C4-2B (cell line): ENCODE measurements around the gene SLC13A5.
"Not testable (repeated sequence)": the region's sequence is repeated elsewhere in the genome, so short reads cannot be mapped to it uniquely, and the experiment has no call there.

ENCODE experiments used
- H3K27ac ChIP-seq: fragments of 450-650 bp; 2 replicates; pipeline ENCODE4 v1.5.1; 2017
- CTCF ChIP-seq: fragments of 450-650 bp; conservative IDR thresholded peaks from 2 replicates; pipeline ENCODE4 v1.5.1; 2017; ENCODE audit warnings: mild to moderate bottlenecking
- ZFX ChIP-seq: fragments of 450-650 bp; IDR thresholded peaks from 2 replicates; pipeline ENCODE4 v1.6.1; 2017

Gene SLC13A5

GRCh38 chr17:6701719-6702118, 11.4 kb downstream of the SLC13A5 start:
- TF ChIP-seq CTCF (no peak; the same call in 1 of the 2 replicates), ZFX (no peak)
- no peak overlapping the region for H3K27ac ChIP-seq

GRCh38 chr17:6700948-6701307, 12.2 kb downstream of the SLC13A5 start:
- H3K27ac ChIP-seq = no peak overlapping the region
- TF ChIP-seq ZFX (no peak), CTCF (no peak)

GRCh38 chr17:6699997-6700947, 12.9 kb downstream of the SLC13A5 start:
- TF ChIP-seq ZFX = no peak
- TF ChIP-seq CTCF = no peak

GRCh38 chr17:6698004-6698403, 15.2 kb downstream of the SLC13A5 start:
- H3K27ac ChIP-seq = no peak overlapping the region
- TF ChIP-seq CTCF (no peak), ZFX (no peak)

More at GRCh38 chr17:6699997-6700947, 12.9 kb downstream of the SLC13A5 start:
- H3K27ac ChIP-seq = no peak overlapping the region; the same call in 1 of the 2 replicates

- no peak for TF ChIP-seq ZFX
- no peak overlapping the region for H3K27ac ChIP-seq
These were observed 16.3 kb downstream of the SLC13A5 start for GRCh38 chr17:6696906-6697305.

- no peak overlapping the region for H3K27ac ChIP-seq
- TF ChIP-seq ZFX = no peak
These were observed 17.6 kb downstream of the SLC13A5 start for GRCh38 chr17:6695565-6695964.

- H3K27ac ChIP-seq = no peak overlapping the region
- TF ChIP-seq CTCF = no peak
- TF ChIP-seq ZFX = no peak
These were observed 18.1 kb downstream of the SLC13A5 start for GRCh38 chr17:6695051-6695450.

GRCh38 chr17:6691958-6692357, 21.2 kb downstream of the SLC13A5 start:
- H3K27ac ChIP-seq = not testable (repeated sequence)

GRCh38 chr17:6691546-6691945, 21.6 kb downstream of the SLC13A5 start:
- H3K27ac ChIP-seq = no peak overlapping the region
- TF ChIP-seq ZFX (no peak), CTCF (no peak)
